Measurements from ENCODE around the gene ENG. TPM values are rescaled to one million over a fixed set of nuclear protein-coding genes. Genes with fewer than 3 reads are reported as not detected.
"Not testable (repeated sequence)": the region's sequence is repeated elsewhere in the genome, so short reads cannot be mapped to it uniquely, and the experiment has no call there.

The ENG gene
- total RNA-seq, 2 donors from 2014 or later: 24.3 to 336 TPM

GRCh38 chr9:127885508-127886281 is 31.2 kb upstream of the ENG start:
- no peak for DNase-seq (ENCODE audit: low spot score)
- Histone ChIP-seq H3K4me3 (no peak overlapping the region), H3K9me3 (no peaks in the 10 kb centered on the region), H3K27ac (no peak overlapping the region), H3K27me3 (replicated peaks; ENCODE audit: insufficient read depth) (no peaks in the 10 kb centered on the region), H3K4me1 (replicated peaks) (no peaks in the 10 kb centered on the region), H3K36me3 (peaks cover 0 to 5% of the 10 kb centered on the region in 2 donors)
- WGBS: 79% methylated on average over 13 of the region's 13 CpGs
- intact Hi-C loops (cut with DNase I): no loop called here
- TF ChIP-seq POLR2AphosphoS5 (IDR thresholded peaks at IDR 0.05): no peak
- no peak for TF ChIP-seq CTCF (IDR thresholded peaks at IDR 0.05)
- TF ChIP-seq POLR2A (IDR thresholded peaks at IDR 0.05): no peak

- Histone ChIP-seq H3K9me3 (no peaks in the 10 kb centered on the region), H3K27me3 (replicated peaks; ENCODE audit: insufficient read depth) (no peaks in the 10 kb centered on the region), H3K27ac (no peak overlapping the region), H3K36me3 (peaks cover 0 to 5% of the 10 kb centered on the region in 2 donors), H3K4me1 (replicated peaks) (no peaks in the 10 kb centered on the region), H3K4me3 (no peak overlapping the region)
- no peak for TF ChIP-seq CTCF (IDR thresholded peaks at IDR 0.05)
- TF ChIP-seq POLR2AphosphoS5 (IDR thresholded peaks at IDR 0.05): no peak
- TF ChIP-seq POLR2A (IDR thresholded peaks at IDR 0.05): no peak
- intact Hi-C loops (cut with DNase I): no loop called here
- DNase-seq (ENCODE audit: low spot score): no peak
- 80% methylated on average over 14 of the region's 15 CpGs for WGBS
These were observed 30.6 kb upstream of the ENG start for GRCh38 chr9:127884976-127885490.

- peaks cover 0 to 5% of the 10 kb centered on the region in 2 donors for H3K36me3 ChIP-seq
- H3K27ac ChIP-seq: no peak overlapping the region
- no peak for DNase-seq (ENCODE audit: low spot score)
- H3K9me3 ChIP-seq: no peaks in the 10 kb centered on the region
- WGBS: 40% methylated on average over 11 of the region's 11 CpGs
- H3K27me3 ChIP-seq (replicated peaks; ENCODE audit: insufficient read depth): no peaks in the 10 kb centered on the region
- no peak for TF ChIP-seq CTCF (IDR thresholded peaks at IDR 0.05)
- no peak for TF ChIP-seq POLR2AphosphoS5 (IDR thresholded peaks at IDR 0.05)
- TF ChIP-seq POLR2A (IDR thresholded peaks at IDR 0.05): no peak
- no peaks in the 10 kb centered on the region for H3K4me1 ChIP-seq (replicated peaks)
- intact Hi-C loops (cut with DNase I): no loop called here
- no peak overlapping the region for H3K4me3 ChIP-seq
These were observed 30.0 kb upstream of the ENG start for GRCh38 chr9:127884427-127884911.

- H3K27ac ChIP-seq: no peak overlapping the region
These were observed 29.5 kb upstream of the ENG start for GRCh38 chr9:127883959-127884358.

GRCh38 chr9:127881715-127882114 is 27.3 kb upstream of the ENG start:
- H3K4me1 ChIP-seq (replicated peaks); H3K9me3 ChIP-seq; H3K4me3 ChIP-seq; H3K36me3 ChIP-seq; intact Hi-C loops (cut with DNase I); DNase-seq (ENCODE audit: low spot score); H3K27me3 ChIP-seq (replicated peaks; ENCODE audit: insufficient read depth); H3K27ac ChIP-seq: not testable (repeated sequence)
- WGBS: 93% methylated on average over 3 of the region's 3 CpGs

More at GRCh38 chr9:127883959-127884358, 29.5 kb upstream of the ENG start:
- no peaks in the 10 kb centered on the region for H3K27me3 ChIP-seq (replicated peaks; ENCODE audit: insufficient read depth)
- TF ChIP-seq POLR2AphosphoS5 (IDR thresholded peaks at IDR 0.05) (no peak), POLR2A (IDR thresholded peaks at IDR 0.05) (no peak), CTCF (IDR thresholded peaks at IDR 0.05) (no peak)
- no peak overlapping the region for H3K4me3 ChIP-seq
- DNase-seq (ENCODE audit: low spot score): no peak
- H3K4me1 ChIP-seq (replicated peaks): no peaks in the 10 kb centered on the region
- H3K9me3 ChIP-seq: no peaks in the 10 kb centered on the region
- WGBS: 67% methylated on average over 7 of the region's 7 CpGs
- H3K36me3 ChIP-seq: peaks cover 0 to 5% of the 10 kb centered on the region in 2 donors
- intact Hi-C loops (cut with DNase I): no loop called here
